ENCODE data around the gene FMNL3.

- TF ChIP-seq, protein P1, sequence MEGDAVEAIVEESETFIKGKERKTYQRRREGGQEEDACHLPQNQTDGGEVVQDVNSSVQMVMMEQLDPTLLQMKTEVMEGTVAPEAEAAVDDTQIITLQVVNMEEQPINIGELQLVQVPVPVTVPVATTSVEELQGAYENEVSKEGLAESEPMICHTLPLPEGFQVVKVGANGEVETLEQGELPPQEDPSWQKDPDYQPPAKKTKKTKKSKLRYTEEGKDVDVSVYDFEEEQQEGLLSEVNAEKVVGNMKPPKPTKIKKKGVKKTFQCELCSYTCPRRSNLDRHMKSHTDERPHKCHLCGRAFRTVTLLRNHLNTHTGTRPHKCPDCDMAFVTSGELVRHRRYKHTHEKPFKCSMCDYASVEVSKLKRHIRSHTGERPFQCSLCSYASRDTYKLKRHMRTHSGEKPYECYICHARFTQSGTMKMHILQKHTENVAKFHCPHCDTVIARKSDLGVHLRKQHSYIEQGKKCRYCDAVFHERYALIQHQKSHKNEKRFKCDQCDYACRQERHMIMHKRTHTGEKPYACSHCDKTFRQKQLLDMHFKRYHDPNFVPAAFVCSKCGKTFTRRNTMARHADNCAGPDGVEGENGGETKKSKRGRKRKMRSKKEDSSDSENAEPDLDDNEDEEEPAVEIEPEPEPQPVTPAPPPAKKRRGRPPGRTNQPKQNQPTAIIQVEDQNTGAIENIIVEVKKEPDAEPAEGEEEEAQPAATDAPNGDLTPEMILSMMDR (IDR thresholded peaks at IDR 0.05), result no peak
- no peak for TF ChIP-seq POLR2A (IDR thresholded peaks at IDR 0.05)
Measured at GRCh38 chr12:49667325-49668090, 39.7 kb downstream of the FMNL3 start.

Measured in body of pancreas (tissue), 4 donors.